OCI-LY7 (cell line): ENCODE data around the gene DCP1B.

Source experiments
- CTCF ChIP-seq: fragments of 200-600 bp; sonication (generic); conservative IDR thresholded peaks from 2 replicates; pipeline ENCODE4 v1.5.1; 2014; ENCODE audit warnings: mild to moderate bottlenecking, antibody characterized with exemption, low read length, moderate library complexity, mixed read lengths
- EZH2phosphoT487 ChIP-seq: fragments of 200-600 bp; sonication (generic); IDR thresholded peaks from 2 replicates; pipeline ENCODE4 v1.6.1; 2018; ENCODE audit warnings: low read depth, borderline replicate concordance, mild to moderate bottlenecking, mixed run types, antibody characterized with exemption, low read length, moderate library complexity, mixed read lengths

GRCh38 chr12:1977588-1977987, 26.7 kb downstream of the DCP1B start:
- no peak for TF ChIP-seq CTCF
- no peak for TF ChIP-seq EZH2phosphoT487
